HG03575 (cell line): ENCODE results near the gene ABLIM2.
"Not testable (repeated sequence)": the region's sequence is repeated elsewhere in the genome, so short reads cannot be mapped to it uniquely, and the experiment has no call there.

Experiments used
- ATAC-seq: cut with Tn5 transposase; IDR thresholded peaks from one replicate; pipeline ENCODE4 v1.9.1; 2021; ENCODE audit not compliant: unreplicated experiment, insufficient number of reproducible peaks, low FRiP score; ENCODE audit errors: extremely low read depth

The ABLIM2 gene

GRCh38 chr4:7945709-7946380, 212.8 kb downstream of the ABLIM2 start:
- no peak for ATAC-seq

GRCh38 chr4:7944599-7945220, 213.9 kb downstream of the ABLIM2 start:
- no peak for ATAC-seq

- not testable (repeated sequence) for ATAC-seq
Observed at GRCh38 chr4:7943688-7944087, 214.9 kb downstream of the ABLIM2 start.

- no peak for ATAC-seq
Observed at GRCh38 chr4:7943211-7943610, 215.4 kb downstream of the ABLIM2 start.

GRCh38 chr4:7941965-7942496, 216.6 kb downstream of the ABLIM2 start:
- no peak for ATAC-seq

- ATAC-seq: no peak
Observed at GRCh38 chr4:7941111-7941964, 217.3 kb downstream of the ABLIM2 start.

- ATAC-seq: no peak
Observed at GRCh38 chr4:7939377-7940108, 219.1 kb downstream of the ABLIM2 start, which contains the start of gene AFAP1. AFAP1 (minus strand) TSS chr4:7939861; CDS start chr4:7872078, 67,783 bp downstream.

- no peak for ATAC-seq
Observed at GRCh38 chr4:7938609-7939376, 219.8 kb downstream of the ABLIM2 start.

GRCh38 chr4:7938266-7938608, 220.4 kb downstream of the ABLIM2 start:
- no peak for ATAC-seq

GRCh38 chr4:7937006-7937405, 221.6 kb downstream of the ABLIM2 start:
- no peak for ATAC-seq

- no peak for ATAC-seq
Observed at GRCh38 chr4:7933651-7934510, 224.7 kb downstream of the ABLIM2 start.

- ATAC-seq: no peak
Observed at GRCh38 chr4:7932287-7932686, 226.3 kb downstream of the ABLIM2 start.

- no peak for ATAC-seq
Observed at GRCh38 chr4:7929118-7929951, 229.3 kb downstream of the ABLIM2 start.

- no peak for ATAC-seq
Observed at GRCh38 chr4:7928711-7929110, 229.9 kb downstream of the ABLIM2 start.

GRCh38 chr4:7926822-7927221, 231.8 kb downstream of the ABLIM2 start:
- no peak for ATAC-seq

- no peak for ATAC-seq
Observed at GRCh38 chr4:7924570-7924969, 234.0 kb downstream of the ABLIM2 start.

GRCh38 chr4:7924163-7924562, 234.4 kb downstream of the ABLIM2 start:
- no peak for ATAC-seq
